DND-41 (cell line): ENCODE data around the gene FEM1B.

Source experiments
- EZH2 ChIP-seq: IDR thresholded peaks from 3 replicates; pipeline ENCODE4 v1.6.1; 2012; ENCODE audit warnings: borderline replicate concordance, low read depth, mild to moderate bottlenecking, moderate library complexity, low read length, inconsistent platforms; ENCODE audit not compliant: severe bottlenecking
- TF ChIP-seq, protein P1 (sequence below): IDR thresholded peaks from 2 replicates; pipeline ENCODE4 v1.5.1; 2012; ENCODE audit warnings: borderline replicate concordance, low read length, moderate library complexity, mild to moderate bottlenecking; ENCODE audit not compliant: poor library complexity, severe bottlenecking; ENCODE audit errors: extremely low read depth

DNA sequence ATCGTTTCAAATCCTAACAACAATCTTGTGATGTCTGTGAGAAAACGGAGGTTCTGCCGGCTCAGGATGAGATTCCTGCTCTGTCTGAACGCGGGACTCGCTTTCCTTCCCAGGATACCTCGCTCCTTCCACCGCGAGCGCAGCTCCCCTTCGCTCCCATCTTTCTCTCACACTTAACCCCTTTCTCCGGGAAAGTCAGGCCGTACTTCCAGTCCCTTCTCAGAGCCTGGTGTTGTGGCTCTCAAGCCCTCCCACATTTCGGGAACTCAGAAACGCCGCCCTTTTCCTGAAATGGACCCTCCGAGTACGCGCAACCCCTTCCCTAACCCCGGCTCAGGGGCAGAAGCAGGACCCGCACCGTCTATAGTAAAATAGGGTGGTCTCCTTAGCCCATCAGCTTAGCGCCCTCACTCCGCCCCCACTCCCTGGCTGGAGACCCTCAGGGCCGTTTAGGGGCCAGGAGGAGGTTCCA, 378 bp upstream of the FEM1B start:
- TF ChIP-seq, protein P1, sequence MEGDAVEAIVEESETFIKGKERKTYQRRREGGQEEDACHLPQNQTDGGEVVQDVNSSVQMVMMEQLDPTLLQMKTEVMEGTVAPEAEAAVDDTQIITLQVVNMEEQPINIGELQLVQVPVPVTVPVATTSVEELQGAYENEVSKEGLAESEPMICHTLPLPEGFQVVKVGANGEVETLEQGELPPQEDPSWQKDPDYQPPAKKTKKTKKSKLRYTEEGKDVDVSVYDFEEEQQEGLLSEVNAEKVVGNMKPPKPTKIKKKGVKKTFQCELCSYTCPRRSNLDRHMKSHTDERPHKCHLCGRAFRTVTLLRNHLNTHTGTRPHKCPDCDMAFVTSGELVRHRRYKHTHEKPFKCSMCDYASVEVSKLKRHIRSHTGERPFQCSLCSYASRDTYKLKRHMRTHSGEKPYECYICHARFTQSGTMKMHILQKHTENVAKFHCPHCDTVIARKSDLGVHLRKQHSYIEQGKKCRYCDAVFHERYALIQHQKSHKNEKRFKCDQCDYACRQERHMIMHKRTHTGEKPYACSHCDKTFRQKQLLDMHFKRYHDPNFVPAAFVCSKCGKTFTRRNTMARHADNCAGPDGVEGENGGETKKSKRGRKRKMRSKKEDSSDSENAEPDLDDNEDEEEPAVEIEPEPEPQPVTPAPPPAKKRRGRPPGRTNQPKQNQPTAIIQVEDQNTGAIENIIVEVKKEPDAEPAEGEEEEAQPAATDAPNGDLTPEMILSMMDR: no peak
- TF ChIP-seq EZH2: no peak
